Activated CD4-positive, alpha-beta T cell treated with anti-CD3 and anti-CD28 coated beads, Interleukin-2, amount 10 ng/mL, durations not matched to agents 7 days and 5 days (primary cell): ENCODE data around the gene HNRNPA1L2. TPM values are rescaled to one million over a fixed set of nuclear protein-coding genes. Genes with fewer than 3 reads are reported as not detected.
A peak's percentile ranks its signal among the peaks of the same experiment; 100 is the strongest.
"Not testable (repeated sequence)": the region's sequence is repeated elsewhere in the genome, so short reads cannot be mapped to it uniquely, and the experiment has no call there.

ENCODE experiments used
- CTCF ChIA-PET: fragments of 350-600 bp; sonication (Branson Sonifier 250); formaldehyde crosslinking; loops from one replicate; lab custom pipeline; 2021; ENCODE audit warnings: antibody characterized with exemption; lab: Charles Lee
- POLR2A ChIA-PET: fragments of 350-600 bp; sonication (Branson Sonifier 250); formaldehyde crosslinking; loops from one replicate; lab custom pipeline; 2021; ENCODE audit warnings: antibody characterized with exemption; lab: Charles Lee
- DNase-seq: peaks from one replicate; pipeline ENCODE4 v3.0.0-alpha.2; 2020
- H3K27ac Mint-ChIP-seq: one replicate; pipeline ENCODE4 v1.8.0; 2021; ENCODE audit warnings: mild to moderate bottlenecking, moderate library complexity, mixed read lengths
- H3K27me3 Mint-ChIP-seq: one replicate; pipeline ENCODE4 v1.8.0; 2021; ENCODE audit warnings: mixed read lengths
- H3K36me3 Mint-ChIP-seq: one replicate; pipeline ENCODE4 v1.8.0; 2021; ENCODE audit warnings: low read depth, mixed read lengths
- H3K4me1 Mint-ChIP-seq: one replicate; pipeline ENCODE4 v1.8.0; 2021; ENCODE audit warnings: mixed read lengths
- H3K4me3 Mint-ChIP-seq: one replicate; pipeline ENCODE4 v1.8.0; 2021; ENCODE audit warnings: mild to moderate bottlenecking, moderate library complexity, mixed read lengths
- H3K9me3 Mint-ChIP-seq: one replicate; pipeline ENCODE4 v1.8.0; 2021; ENCODE audit warnings: mixed read lengths
- total RNA-seq, 2 experiments: library from RNA; stranded (reverse); gene quantifications; one replicate each; pipeline ENCODE4 v1.2.3, GENCODE V29; 2021

The HNRNPA1L2 gene
- total RNA-seq, 2 experiments from 2014 or later, result 7.9 to 9.1 TPM

DNA sequence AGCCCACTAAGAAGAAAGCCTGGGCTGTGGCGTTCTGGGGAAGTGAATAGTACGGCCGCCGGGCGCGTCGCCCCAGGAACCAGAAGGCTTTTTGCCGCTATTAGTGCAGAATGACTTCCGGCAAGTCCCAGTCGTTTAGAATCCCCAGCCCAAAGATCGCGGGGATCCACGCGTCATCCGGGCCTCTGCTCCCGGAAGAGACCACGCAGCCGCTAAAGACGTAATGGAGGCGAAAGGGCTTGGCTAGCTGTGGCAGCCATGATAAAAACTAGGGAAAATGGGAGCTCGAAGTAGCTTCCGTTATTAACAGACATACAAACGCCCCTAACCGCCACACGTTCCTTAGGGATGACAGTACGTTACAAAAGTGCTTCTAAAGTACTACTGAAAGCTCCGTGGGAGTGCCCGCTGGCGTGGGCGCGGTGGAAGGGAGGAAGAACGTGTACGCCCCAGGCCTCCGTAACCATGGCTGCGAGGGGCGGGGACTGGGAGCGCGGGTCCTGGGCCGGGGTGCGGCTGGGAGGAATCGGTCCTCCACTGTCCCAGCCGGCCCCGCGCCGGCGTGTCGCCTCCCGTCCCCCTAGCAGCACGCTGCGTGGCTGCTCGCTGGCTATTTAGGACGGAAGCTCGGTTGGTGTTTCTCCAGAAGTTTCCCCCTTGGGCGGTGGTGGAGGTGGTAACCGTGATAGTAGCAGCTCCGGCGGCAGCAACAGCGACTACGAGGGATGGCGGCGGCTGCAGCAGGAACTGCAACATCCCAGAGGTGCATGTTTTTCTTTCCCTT lies 10.2 kb downstream of the HNRNPA1L2 start, which contains the start of gene SUGT1:
Gene SUGT1 (plus strand): TSS at position 641 of the 784 bp plus-strand sequence. CDS start 85 bp downstream, at position 726.
- no peaks in the 10 kb centered on the region for H3K9me3 Mint-ChIP-seq
- no peaks in the 10 kb centered on the region for H3K27me3 Mint-ChIP-seq
- H3K36me3 Mint-ChIP-seq, result peaks cover 25% of the 10 kb centered on the region
- no peak within 1 kb of the TSS for H3K4me3 Mint-ChIP-seq
- peaks cover 10% of the 10 kb centered on the region for H3K4me1 Mint-ChIP-seq
- DNase-seq, result peak; percentile 96
- ChIA-PET CTCF (interaction anchor here (0.7 to 3.4 kb wide), 14 partner anchors 8 to 455 kb away, joined by 3 to 15 read pairs (median 4); no protein-coding TSS in a partner anchor), POLR2A (interaction anchor here (2.4 kb wide), 1 partner anchor 35 kb away, joined by 15 read pairs; no protein-coding TSS in a partner anchor)
- no peak within 1 kb of the TSS for H3K27ac Mint-ChIP-seq

DNA sequence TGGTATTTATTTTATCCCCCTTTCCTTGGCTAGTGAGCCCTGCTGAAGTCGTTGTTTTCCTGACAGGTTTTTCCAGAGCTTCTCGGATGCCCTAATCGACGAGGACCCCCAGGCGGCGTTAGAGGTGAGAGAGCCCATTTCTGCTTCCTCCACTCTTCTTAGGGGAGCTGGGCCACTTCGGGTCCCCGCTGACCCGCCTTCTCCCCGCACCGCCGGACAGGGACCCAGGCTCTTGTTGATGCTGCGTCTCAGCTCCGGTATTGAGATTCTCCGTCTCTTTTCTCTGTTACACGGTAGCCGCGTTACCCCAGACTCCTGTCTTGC lies 10.7 kb downstream of the HNRNPA1L2 start:
- DNase-seq, result no peak
- Mint-ChIP-seq H3K27ac (no peak overlapping the region), H3K4me3 (no peak overlapping the region), H3K27me3 (no peaks in the 10 kb centered on the region), H3K36me3 (peaks cover 25% of the 10 kb centered on the region), H3K9me3 (no peaks in the 10 kb centered on the region), H3K4me1 (peaks cover 10% of the 10 kb centered on the region)
- CTCF ChIA-PET, result interaction anchor here (0.7 to 3.4 kb wide), 14 partner anchors 9 to 157 kb away, joined by 3 to 15 read pairs (median 4); no protein-coding TSS in a partner anchor
- POLR2A ChIA-PET, result interaction anchor here (2.4 kb wide), 1 partner anchor 36 kb away, joined by 15 read pairs; no protein-coding TSS in a partner anchor

DNA sequence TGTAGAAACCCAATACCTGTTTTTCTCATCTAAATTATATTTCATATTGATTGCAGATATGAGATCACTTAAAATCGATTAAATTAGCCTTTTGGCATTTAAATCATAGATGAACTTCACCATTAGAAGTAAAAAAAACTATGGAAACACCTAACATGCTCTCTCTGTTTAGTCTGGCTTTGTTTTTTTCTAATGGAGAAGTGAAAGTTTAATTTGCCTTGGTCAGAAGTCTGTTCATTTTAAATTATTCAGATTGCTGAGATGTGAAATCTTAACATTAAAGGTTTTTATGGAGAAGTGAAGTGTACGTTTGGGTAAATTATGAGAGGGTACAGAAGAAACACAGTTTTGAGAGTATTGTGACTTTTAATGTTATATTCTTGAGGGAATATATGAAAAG lies 17.1 kb downstream of the HNRNPA1L2 start:
- Mint-ChIP-seq H3K4me1 (peaks cover 2% of the 10 kb centered on the region), H3K27me3 (no peaks in the 10 kb centered on the region), H3K27ac (no peak overlapping the region), H3K4me3 (no peak overlapping the region), H3K9me3 (no peaks in the 10 kb centered on the region), H3K36me3 (peaks cover 23% of the 10 kb centered on the region)
- CTCF ChIA-PET, result no interaction called here
- no peak for DNase-seq
- POLR2A ChIA-PET, result no interaction called here

DNA sequence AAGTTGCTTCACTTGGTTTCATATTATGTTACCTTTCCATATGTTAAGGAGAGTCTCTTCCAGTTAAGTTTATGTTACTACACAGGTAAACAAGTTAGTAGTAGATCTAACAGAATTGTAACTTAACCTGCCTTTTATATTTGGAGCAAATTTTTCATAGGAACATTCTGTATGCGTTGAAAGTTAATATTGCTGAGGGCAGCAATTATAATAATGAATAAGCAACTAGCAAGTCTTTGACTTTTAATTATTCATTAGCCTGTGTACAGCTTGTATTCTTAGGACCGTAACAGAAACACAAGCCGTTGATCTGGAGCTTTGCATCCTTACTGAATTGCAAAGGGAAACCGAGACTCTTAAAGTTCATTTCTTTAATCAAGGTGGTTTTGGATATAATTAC lies 22.0 kb downstream of the HNRNPA1L2 start:
- Mint-ChIP-seq H3K36me3 (peaks cover 40% of the 10 kb centered on the region), H3K4me3 (no peak overlapping the region), H3K4me1 (peaks cover 2% of the 10 kb centered on the region), H3K9me3 (no peaks in the 10 kb centered on the region), H3K27me3 (no peaks in the 10 kb centered on the region), H3K27ac (no peak overlapping the region)
- CTCF ChIA-PET, result interaction anchor here (0.9 to 2.4 kb wide), 3 partner anchors 11 to 145 kb away, joined by 3 to 15 read pairs (median 3); partner anchors contain the start of gene SUGT1
- POLR2A ChIA-PET, result no interaction called here
- no peak for DNase-seq

DNA sequence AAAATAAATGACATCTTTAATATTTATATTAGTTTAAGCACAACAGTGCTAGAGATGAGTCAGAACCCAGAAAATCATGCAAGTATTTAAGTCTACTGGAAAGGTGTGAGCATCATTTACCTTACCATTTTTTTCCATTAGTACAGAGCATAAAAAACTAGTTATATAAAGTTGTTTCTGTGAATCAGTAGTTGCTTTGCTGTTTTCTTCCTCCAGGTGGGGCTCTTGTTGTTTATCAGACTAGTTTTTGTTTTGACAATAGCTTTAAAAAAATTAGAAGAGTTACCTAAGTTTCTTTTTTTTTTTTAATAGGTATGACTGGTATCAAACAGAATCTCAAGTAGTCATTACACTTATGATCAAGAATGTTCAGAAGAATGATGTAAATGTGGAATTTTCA lies 23.1 kb downstream of the HNRNPA1L2 start:
- DNase-seq, result no peak
- Mint-ChIP-seq H3K27me3 (no peaks in the 10 kb centered on the region), H3K36me3 (peaks cover 35% of the 10 kb centered on the region), H3K4me3 (no peak overlapping the region), H3K27ac (no peak overlapping the region), H3K9me3 (no peaks in the 10 kb centered on the region), H3K4me1 (no peaks in the 10 kb centered on the region)
- ChIA-PET CTCF (interaction anchor here (0.6 to 2.4 kb wide), 11 partner anchors 9 to 302 kb away, joined by 3 to 15 read pairs (median 3); partner anchors contain the start of gene SUGT1), POLR2A (interaction anchor here (0.6 kb wide), 1 partner anchor 115 kb away, joined by 3 read pairs; no protein-coding TSS in a partner anchor)

DNA sequence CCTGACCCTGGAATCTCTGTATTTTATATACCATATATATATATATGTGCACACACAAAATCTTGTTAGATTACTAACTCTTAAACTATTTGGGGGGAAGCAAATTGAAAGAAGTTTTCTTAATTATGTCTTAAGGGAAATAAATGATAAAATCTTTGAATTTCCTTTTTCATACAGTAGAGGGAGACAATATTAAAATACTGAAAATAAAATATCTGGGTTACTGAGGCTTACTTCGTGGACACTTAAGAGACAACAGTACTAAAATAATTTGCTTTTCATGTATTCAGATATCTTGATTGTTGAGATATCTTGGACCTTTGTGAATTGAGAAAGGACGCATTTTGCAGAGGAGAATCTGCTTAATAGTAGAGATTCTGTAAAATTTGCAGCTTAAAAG lies 27.4 kb downstream of the HNRNPA1L2 start:
- Mint-ChIP-seq H3K9me3 (no peaks in the 10 kb centered on the region), H3K27me3 (no peaks in the 10 kb centered on the region), H3K4me1 (no peaks in the 10 kb centered on the region), H3K27ac (no peak overlapping the region), H3K36me3 (peaks cover 24% of the 10 kb centered on the region), H3K4me3 (no peak overlapping the region)
- POLR2A ChIA-PET, result no interaction called here
- CTCF ChIA-PET, result no interaction called here
- no peak for DNase-seq

DNA sequence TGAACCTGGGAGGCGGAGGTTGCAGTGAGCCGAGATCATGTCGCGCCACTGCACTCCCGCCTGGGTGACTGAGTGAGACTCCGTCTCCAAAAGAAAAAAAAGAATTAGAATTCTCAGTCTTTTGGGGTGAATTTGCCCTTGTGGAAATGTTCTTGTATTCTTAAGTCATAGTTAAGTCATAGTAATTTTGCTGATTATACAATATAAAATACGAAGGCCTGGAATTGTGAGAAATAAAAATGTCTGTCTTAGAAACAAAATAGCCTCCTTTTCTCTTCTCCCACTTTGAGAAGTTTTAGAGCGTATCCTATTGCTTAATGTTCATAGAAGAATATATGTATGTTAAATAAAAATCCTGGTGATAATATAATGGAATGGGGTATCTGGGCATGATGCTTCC lies 28.5 kb downstream of the HNRNPA1L2 start:
- POLR2A ChIA-PET, result no interaction called here
- peaks cover 15% of the 10 kb centered on the region for H3K36me3 Mint-ChIP-seq
- H3K9me3 Mint-ChIP-seq, result no peaks in the 10 kb centered on the region
- no peak overlapping the region for H3K4me3 Mint-ChIP-seq
- no peaks in the 10 kb centered on the region for H3K27me3 Mint-ChIP-seq
- CTCF ChIA-PET, result no interaction called here
- no peak overlapping the region for H3K27ac Mint-ChIP-seq
- no peaks in the 10 kb centered on the region for H3K4me1 Mint-ChIP-seq
- DNase-seq, result no peak

DNA sequence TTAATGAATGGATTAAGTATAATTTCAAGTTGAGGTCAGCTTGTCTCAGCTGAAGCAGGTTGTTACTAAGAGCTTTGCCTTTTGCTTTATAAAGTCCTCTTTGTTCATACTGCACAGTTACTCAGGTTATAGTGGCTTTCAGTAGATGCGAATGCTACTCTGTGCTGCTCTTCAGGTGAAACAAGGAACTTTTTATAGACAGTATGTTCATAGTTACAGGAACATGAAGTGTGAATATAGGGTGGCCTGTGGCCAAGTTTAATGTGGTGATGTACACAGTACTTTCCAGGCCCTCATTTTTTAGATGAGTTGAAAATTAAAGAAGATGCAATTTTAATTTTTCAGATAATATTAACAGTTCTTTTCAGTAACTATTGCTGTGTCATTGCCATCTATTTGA lies 31.2 kb downstream of the HNRNPA1L2 start:
- CTCF ChIA-PET, result interaction anchor here (1.3 kb wide), 1 partner anchor 21 kb away, joined by 4 read pairs; the partner anchor contains the start of gene SUGT1
- peaks cover 2% of the 10 kb centered on the region for H3K4me1 Mint-ChIP-seq
- POLR2A ChIA-PET, result no interaction called here
- peaks cover 15% of the 10 kb centered on the region for H3K36me3 Mint-ChIP-seq
- H3K9me3 Mint-ChIP-seq, result no peaks in the 10 kb centered on the region
- no peak overlapping the region for H3K4me3 Mint-ChIP-seq
- H3K27me3 Mint-ChIP-seq, result no peaks in the 10 kb centered on the region
- DNase-seq, result no peak
- no peak overlapping the region for H3K27ac Mint-ChIP-seq

DNA sequence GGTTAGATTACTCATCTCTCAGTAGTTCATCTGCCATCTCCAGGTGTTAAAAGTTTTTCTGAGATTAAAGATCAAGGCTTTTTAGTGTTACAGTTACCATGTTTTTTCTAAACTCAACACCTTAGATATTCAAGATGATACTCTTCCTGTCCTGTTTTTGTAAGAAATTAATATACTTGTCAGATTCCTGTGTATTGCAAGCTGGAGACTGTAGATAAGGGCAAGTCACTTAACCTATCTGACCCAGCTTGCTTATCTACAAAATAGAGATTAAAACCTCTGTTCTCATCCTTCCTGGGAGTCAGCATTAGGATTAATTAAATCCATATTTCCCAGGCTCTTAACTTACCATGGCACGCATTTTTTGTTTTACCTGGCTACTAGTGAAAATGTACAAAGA lies 35.6 kb downstream of the HNRNPA1L2 start:
- H3K27ac Mint-ChIP-seq, result no peak overlapping the region
- no peak for DNase-seq
- H3K4me1 Mint-ChIP-seq, result peaks cover 2% of the 10 kb centered on the region
- H3K9me3 Mint-ChIP-seq, result no peaks in the 10 kb centered on the region
- ChIA-PET CTCF (interaction anchor here (1.6 kb wide), 1 partner anchor 13 kb away, joined by 3 read pairs; no protein-coding TSS in a partner anchor), POLR2A (no interaction called here)
- H3K27me3 Mint-ChIP-seq, result no peaks in the 10 kb centered on the region
- H3K4me3 Mint-ChIP-seq, result no peak overlapping the region
- H3K36me3 Mint-ChIP-seq, result peaks cover 34% of the 10 kb centered on the region

DNA sequence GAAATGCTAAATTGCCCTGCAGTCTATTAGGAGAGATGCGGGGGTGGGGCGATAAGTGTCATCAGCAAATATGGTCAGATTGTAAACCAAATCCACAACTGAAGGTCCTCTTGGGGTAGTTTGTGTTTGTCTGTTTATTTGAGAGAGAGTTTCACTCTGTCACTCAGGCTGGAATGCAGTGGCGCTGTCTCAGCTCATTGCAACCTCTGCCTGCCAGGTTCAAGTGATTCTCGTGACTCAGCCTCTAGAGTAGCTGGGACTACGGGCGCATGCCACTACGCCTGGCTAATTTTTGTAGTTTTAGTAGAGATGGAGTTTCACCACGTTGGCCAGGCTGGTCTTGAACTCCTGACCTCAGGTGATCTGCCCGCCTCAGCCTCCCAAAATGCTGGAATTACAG lies 43.6 kb downstream of the HNRNPA1L2 start:
- H3K36me3 Mint-ChIP-seq, result peaks cover 52% of the 10 kb centered on the region
- H3K27ac Mint-ChIP-seq, POLR2A ChIA-PET: not testable (repeated sequence)

DNA sequence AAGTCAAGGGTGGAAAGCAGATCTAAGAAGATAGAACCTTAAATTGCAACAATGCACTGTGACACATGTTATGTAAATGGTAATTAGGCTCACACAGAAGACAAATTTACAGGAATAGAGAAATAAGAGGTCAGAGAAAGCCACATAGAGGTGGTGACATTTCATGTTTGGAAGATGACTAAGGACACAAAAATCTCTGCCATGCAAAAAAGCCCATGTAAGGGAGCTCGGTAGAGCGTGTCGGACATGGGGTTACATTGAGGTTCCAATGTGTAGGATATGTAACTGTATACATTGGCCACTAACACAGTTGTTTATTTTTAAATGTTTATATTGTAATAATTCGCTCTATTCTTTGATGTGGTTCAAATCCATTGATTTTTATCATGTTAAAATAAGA lies 44.1 kb downstream of the HNRNPA1L2 start:
- no peak overlapping the region for H3K27ac Mint-ChIP-seq
- POLR2A ChIA-PET, result no interaction called here
- no peaks in the 10 kb centered on the region for H3K9me3 Mint-ChIP-seq
- CTCF ChIA-PET, result no interaction called here
- no peak overlapping the region for H3K4me3 Mint-ChIP-seq
- no peak for DNase-seq
- H3K27me3 Mint-ChIP-seq, result no peaks in the 10 kb centered on the region
- H3K36me3 Mint-ChIP-seq, result peaks cover 51% of the 10 kb centered on the region
- H3K4me1 Mint-ChIP-seq, result peaks cover 2% of the 10 kb centered on the region

More for the DNA sequence above, 43.6 kb downstream of the HNRNPA1L2 start:
- H3K4me3 Mint-ChIP-seq, H3K4me1 Mint-ChIP-seq, H3K9me3 Mint-ChIP-seq, DNase-seq, CTCF ChIA-PET, H3K27me3 Mint-ChIP-seq: not testable (repeated sequence)
